Stimulated activated naive CD8-positive, alpha-beta T cell treated with anti-CD3 and anti-CD28 coated beads, Interleukin-15, Interleukin-2, amounts not matched to agents 100 ng/mL and 50 ng/mL, for 24 hours (primary cell): ENCODE measurements around the gene AQP2.
"Not testable (repeated sequence)": the region's sequence is repeated elsewhere in the genome, so short reads cannot be mapped to it uniquely, and the experiment has no call there.

Experiments used
- H3K27ac Mint-ChIP-seq: one replicate; pipeline ENCODE4 v1.8.0; 2021; ENCODE audit warnings: mild to moderate bottlenecking, mixed read lengths
- H3K27me3 Mint-ChIP-seq: one replicate; pipeline ENCODE4 v1.8.0; 2021; ENCODE audit warnings: mixed read lengths
- H3K36me3 Mint-ChIP-seq: one replicate; pipeline ENCODE4 v1.8.0; 2021; ENCODE audit warnings: low read depth, mixed read lengths
- H3K4me1 Mint-ChIP-seq: one replicate; pipeline ENCODE4 v1.8.0; 2021; ENCODE audit warnings: low read depth, mixed read lengths
- H3K4me3 Mint-ChIP-seq: one replicate; pipeline ENCODE4 v1.8.0; 2021; ENCODE audit warnings: mild to moderate bottlenecking, mixed read lengths
- H3K9me3 Mint-ChIP-seq: one replicate; pipeline ENCODE4 v1.8.0; 2021; ENCODE audit warnings: mixed read lengths

The AQP2 gene

DNA sequence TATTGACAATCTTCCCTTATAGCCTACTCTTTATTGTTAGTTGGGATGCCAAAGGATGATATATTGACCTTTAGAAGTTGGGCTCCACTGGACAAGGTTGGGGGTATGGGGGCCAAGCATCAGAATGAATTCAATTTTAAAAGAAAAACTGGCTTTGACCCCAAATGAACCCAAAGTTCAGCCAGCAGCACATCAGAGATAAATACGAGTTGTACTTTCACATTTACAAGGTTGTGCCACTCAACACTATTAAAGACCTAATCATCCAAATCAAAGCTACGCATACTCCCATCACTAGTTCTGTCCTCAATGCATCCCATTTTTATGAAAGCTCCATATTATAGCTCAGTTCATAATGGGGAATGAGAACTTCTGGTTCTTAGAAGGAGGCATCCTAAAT is 38.9 kb downstream of the AQP2 start:
- not testable (repeated sequence) for H3K9me3 Mint-ChIP-seq, H3K4me3 Mint-ChIP-seq, H3K27ac Mint-ChIP-seq, H3K27me3 Mint-ChIP-seq, H3K4me1 Mint-ChIP-seq
- peaks cover 82% of the 10 kb centered on the region for H3K36me3 Mint-ChIP-seq

DNA sequence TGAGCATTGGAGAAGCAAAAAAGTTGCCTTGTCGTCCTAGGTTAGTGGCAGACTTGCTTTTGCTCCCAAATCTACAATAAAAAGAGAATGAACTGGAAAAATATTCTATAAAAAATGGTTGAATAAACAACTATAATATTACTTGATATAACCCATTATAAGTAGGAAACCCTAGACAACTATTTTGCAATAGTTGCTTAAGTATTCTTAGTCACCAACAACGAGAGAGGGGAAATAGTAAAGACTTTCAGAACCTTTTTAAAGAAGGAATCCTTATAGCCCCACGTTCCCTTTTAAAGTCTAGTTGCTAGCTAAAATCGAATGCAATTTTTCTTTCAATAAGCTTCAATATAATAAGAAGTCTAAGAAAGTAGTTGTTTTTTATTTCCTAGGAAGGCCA is 39.7 kb downstream of the AQP2 start:
- Mint-ChIP-seq H3K9me3 (no peaks in the 10 kb centered on the region), H3K27me3 (no peaks in the 10 kb centered on the region), H3K4me3 (no peak overlapping the region), H3K36me3 (peaks cover 83% of the 10 kb centered on the region), H3K27ac (no peak overlapping the region), H3K4me1 (peaks cover 7% of the 10 kb centered on the region)

DNA sequence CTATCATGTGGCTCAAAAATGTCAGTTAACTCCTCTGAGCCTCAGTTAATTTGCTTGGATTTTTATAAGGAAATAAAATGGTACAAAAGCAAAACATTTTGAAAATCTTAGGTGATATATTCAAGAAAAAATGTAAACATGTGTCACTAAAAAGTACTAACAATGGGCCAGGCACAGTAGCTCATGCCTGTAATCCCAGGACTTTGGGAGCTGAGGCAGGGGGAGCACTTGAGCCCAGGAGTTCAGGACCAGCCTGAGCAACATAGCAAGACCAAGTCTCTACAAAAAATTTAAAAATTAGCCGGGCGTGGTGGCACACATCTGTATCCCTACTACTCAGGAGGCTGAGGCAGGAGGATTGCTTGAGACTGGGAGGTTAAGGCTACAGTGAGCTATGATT is 47.9 kb downstream of the AQP2 start:
- Mint-ChIP-seq H3K36me3 (peaks cover 81% of the 10 kb centered on the region), H3K9me3 (no peaks in the 10 kb centered on the region)

DNA sequence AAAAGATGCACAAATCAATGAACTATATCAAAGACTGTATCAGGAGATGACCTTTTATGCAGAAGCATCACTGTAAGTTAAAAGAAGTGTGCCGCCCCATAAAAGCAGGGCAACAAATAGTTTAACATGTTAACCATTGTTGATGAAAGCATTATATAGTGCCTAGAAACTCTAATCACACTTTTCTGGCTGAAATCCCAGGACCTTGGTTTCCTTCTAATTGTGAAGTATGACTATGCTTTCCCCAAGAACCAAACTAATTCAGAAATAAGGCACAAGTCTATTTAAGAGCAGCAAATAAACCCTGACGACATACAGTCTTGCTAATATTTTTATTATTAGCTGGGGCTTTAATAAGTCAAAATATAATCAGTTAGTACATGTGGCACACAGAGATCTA is 53.1 kb downstream of the AQP2 start:
- no peaks in the 10 kb centered on the region for H3K27me3 Mint-ChIP-seq
- no peaks in the 10 kb centered on the region for H3K9me3 Mint-ChIP-seq
- H3K4me1 Mint-ChIP-seq, result no peaks in the 10 kb centered on the region
- no peak overlapping the region for H3K4me3 Mint-ChIP-seq
- no peak overlapping the region for H3K27ac Mint-ChIP-seq
- peaks cover 72% of the 10 kb centered on the region for H3K36me3 Mint-ChIP-seq

More for the DNA sequence above, 47.9 kb downstream of the AQP2 start:
- H3K27ac Mint-ChIP-seq, result no peak overlapping the region
- H3K27me3 Mint-ChIP-seq, result no peaks in the 10 kb centered on the region
- no peaks in the 10 kb centered on the region for H3K4me1 Mint-ChIP-seq
- no peak overlapping the region for H3K4me3 Mint-ChIP-seq

DNA sequence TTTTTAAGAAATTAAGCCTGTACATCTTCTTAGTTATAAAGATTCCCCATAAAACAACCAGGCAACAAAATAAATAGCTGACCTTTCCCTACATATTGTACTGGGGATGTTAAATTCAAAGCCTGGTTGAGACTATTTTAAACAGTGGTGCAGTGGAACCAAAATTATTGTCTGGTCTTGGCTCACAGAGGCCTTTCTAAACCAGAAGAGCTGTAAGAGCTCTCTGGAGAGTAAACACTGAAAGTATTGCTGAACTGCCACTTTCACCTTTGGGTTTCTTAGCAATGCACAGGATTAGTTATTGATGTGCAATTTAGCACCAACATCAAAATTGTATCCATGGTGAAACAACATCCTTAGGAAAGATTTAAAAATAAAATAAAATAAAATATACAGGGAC is 54.2 kb downstream of the AQP2 start:
- Mint-ChIP-seq H3K4me1 (no peaks in the 10 kb centered on the region), H3K27me3 (no peaks in the 10 kb centered on the region), H3K27ac (no peak overlapping the region), H3K4me3 (no peak overlapping the region), H3K9me3 (no peaks in the 10 kb centered on the region), H3K36me3 (peaks cover 69% of the 10 kb centered on the region)

DNA sequence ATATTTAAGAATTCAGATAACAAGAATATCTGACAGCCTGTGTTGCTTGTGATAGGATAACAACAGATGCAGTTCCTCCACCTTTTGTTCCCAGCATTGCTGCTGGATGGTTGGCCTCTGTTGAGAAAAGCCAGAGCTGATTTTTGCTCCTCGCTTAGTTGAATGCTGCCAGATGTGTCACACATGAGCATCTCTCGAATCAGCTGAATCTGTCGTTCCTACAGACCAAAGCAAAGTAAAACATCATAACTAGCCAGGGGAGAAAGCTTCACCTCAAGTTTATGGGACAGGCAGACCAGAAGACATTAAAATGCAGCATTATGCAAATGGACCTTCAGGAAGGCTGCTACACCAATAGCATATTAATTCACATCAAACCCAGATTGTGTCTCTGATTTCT is 54.6 kb downstream of the AQP2 start:
- H3K9me3 Mint-ChIP-seq, result no peaks in the 10 kb centered on the region
- H3K36me3 Mint-ChIP-seq, result peaks cover 71% of the 10 kb centered on the region
- no peaks in the 10 kb centered on the region for H3K4me1 Mint-ChIP-seq
- no peak overlapping the region for H3K4me3 Mint-ChIP-seq
- H3K27ac Mint-ChIP-seq, result no peak overlapping the region
- H3K27me3 Mint-ChIP-seq, result no peaks in the 10 kb centered on the region

DNA sequence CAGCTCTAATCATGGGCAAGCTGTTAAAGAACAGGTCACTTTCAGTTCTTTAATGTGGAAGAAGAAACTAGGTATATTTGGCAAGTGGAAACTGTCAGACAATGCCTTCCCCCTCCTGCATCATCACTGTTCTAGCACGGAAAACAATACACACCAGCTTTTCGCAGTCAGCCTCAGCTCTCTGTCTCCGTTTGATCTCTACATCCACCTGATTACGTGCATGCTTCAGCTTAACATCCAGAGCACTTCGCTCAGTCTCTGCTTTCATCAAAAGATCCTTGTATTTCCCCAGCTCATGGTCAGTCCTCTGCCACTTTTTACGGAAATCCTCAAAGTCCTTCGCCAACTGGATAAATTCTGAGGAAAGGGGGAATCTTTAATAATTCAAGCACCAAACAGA is 55.7 kb downstream of the AQP2 start:
- no peak overlapping the region for H3K27ac Mint-ChIP-seq
- no peaks in the 10 kb centered on the region for H3K4me1 Mint-ChIP-seq
- H3K4me3 Mint-ChIP-seq, result no peak overlapping the region
- peaks cover 60% of the 10 kb centered on the region for H3K36me3 Mint-ChIP-seq
- H3K27me3 Mint-ChIP-seq, result no peaks in the 10 kb centered on the region
- no peaks in the 10 kb centered on the region for H3K9me3 Mint-ChIP-seq

DNA sequence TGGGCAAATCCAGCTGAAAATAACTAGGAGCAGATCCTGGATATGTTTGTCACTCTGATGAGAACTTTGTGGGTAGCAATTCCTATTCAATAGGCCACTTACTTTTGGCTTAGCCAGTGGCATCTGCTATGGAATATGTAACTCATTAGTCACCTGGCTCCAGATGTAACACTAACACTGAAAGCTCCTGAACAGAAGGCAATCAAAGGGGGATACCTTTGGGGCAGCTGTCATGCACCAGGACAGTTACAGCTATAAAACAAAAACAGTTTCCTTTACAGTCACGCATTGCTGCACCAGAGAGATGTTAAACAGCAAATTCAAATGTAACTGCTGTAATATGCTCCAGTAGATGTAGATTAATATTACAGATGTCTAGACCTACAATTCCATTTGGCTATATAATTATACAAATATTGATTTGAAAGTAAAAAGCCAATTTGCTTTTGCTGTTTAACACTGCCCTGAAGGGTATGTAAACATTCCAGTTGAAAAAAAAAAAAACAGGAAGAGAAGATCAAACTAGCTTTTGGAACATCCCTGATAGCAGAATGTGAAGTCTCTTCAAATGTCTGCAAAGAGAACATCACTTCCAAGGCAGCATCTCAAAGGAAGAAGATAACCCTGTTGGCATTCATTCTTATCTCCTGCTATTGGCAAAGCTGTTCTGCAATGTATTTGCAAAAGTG is 56.4 kb downstream of the AQP2 start:
- Mint-ChIP-seq H3K36me3 (peaks cover 56% of the 10 kb centered on the region), H3K4me3 (no peak overlapping the region), H3K27me3 (no peaks in the 10 kb centered on the region), H3K9me3 (no peaks in the 10 kb centered on the region), H3K27ac (no peak overlapping the region), H3K4me1 (no peaks in the 10 kb centered on the region)
